NCI-H1092 (cell line): ENCODE results near the gene CELF2.

ENCODE experiments used
- DNase-seq: peaks from one replicate; lab custom pipeline; 2025; lab: John Stamatoyannopoulos, UW

Gene CELF2

DNA sequence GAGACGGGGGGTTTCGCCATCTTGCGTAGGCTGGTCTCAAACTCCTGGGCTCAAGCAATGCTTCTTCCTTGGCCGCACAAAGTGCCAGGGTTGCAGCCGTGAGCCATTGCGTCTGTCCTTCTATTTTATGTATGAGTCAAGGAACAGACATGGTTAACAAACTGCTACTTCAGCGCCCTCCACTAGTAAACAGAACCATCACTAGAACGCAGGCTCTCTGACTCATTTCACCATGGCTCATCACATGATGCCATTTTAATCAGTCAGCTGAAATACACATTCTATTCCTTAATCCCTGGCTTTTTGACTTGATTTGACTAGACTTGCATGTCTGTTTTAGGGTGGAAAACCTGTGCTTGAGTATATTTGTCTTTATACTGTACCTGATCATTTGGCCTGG is 41.3 kb downstream of the CELF2 start:
- DNase-seq, result no peak

- DNase-seq, result no peak
These were observed 46.2 kb downstream of the CELF2 start for GRCh38 chr10:11063856-11064255.

GRCh38 chr10:11064832-11065231 is 47.2 kb downstream of the CELF2 start:
- no peak for DNase-seq

DNA sequence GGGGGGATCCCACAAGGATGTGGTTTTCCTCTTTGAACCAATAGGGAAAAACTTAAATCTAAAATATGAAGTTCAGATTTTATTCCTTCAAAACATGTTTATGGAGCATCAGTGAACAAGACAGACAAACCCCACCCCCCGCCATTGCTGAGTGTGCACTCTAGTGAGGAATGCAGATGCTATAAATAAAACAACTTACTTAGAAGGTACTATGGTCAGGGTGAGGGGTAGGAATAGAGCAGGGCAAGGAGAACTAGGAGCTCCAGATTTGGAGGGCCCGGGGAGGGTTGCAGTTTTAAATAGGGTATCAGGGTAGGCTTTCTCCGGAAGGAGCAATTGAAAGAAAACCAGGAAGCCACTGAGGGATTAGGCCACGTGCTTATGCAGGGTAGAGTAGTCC is 47.9 kb downstream of the CELF2 start:
- no peak for DNase-seq

DNA sequence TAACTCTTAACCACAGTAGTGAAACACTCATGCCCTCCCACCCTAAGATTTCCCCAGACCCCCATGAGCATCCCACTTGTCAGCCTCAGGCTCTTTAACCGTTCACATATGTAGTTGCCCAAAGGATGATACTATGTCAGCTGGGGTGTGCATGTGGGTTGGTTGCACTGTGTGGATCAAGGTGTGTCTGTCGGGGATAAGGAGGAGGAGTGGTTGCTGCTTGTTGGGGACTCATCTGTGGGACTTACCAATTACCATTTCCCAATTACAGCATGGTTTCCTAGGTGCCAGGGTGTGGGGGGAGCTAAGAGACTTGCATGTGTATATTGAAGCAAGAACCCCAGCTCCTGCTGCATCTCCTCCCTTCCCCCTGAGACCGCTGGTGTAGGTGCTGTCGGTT is 48.8 kb downstream of the CELF2 start:
- no peak for DNase-seq

DNA sequence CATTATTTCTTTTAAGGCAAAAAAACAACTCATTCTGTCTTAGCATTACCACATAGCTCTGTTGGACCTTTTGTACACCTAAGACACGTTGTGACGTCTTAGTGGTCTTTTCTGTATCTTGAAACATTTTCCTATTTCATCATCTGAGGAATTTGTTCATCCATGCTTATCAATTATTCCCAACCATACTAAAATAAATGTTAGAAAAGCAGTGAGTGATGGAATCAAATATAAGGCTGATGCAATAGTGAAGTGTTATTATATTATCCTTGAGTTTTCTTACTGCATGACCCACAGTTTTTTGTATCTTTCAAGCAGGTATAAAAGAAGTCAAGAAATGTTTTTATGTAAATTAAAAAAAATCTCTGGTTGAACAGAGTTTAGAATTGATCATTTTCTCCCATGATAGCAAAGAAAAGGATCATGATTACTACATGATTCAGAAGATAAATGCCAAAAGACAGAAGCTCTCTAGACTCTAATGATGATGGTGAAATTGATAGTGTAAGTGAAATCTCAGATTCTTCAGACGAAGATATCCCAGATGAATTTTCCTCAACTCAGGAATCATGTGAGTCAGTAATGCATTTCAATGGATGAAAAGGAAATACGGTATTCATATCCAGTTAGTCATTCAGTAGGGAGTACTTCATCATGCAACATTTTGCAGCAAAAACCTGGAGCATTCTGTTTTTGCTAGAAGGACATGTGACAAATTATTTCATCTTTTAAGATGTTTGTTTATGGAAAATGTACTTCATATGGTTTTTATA is 51.4 kb downstream of the CELF2 start:
- no peak for DNase-seq

DNA sequence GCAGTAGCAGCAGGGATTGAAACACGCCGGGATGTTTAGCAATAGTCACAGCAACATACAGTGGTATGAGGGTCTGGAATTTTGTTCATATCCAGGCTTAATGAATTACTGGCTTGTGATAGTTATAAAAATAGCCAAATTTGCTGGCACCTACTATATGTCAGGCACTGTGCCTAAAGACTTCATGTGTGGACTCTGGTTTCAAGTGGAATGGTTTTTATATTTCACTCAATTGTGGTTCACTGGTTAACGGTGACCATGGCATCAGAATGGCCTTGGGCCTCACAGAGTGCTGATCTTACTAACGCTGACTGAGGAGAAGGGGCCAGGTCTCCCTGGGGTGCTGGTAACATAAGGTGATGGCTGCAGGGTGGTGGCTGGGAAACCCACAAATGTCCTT is 55.7 kb downstream of the CELF2 start:
- no peak for DNase-seq

DNA sequence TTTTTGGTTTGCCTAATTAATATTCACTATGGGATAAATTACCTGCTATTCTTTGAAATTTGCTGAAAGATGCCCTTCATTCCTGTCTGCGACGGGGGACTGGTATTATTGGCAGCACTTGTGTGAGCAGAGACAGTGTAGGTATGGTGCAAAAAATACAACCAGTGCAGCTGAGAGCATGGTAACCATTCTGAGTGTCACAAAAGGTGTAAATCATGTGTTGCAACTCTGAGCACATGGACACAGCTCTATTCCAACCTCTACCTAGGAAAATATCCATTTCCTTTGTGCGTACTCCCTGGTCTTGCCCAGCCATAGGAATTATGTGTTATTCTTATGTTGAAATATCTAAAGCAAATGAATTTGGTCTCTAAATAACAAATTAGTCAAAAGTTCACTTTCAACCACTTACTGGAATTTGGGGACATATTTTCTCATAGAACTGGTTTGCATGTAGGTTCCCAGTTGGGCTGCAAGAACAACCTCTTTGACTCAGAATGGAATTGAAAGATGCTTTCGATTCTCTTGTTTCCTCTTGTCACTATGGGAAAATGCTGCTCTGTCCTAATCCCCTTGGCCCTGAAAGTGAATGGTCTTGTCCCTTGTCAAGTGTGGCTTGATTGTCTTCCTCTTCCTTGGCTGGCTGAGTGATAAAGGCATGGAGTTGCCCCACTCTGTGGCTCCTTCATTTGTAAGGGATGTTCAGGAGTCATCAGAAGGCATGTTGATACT is 57.0 kb downstream of the CELF2 start:
- DNase-seq, result no peak

- no peak for DNase-seq
These were observed 58.5 kb downstream of the CELF2 start for GRCh38 chr10:11076221-11076620.

- no peak for DNase-seq
These were observed 62.9 kb downstream of the CELF2 start for GRCh38 chr10:11080564-11080984.

GRCh38 chr10:11081408-11081807 is 63.7 kb downstream of the CELF2 start:
- no peak for DNase-seq

- no peak for DNase-seq
These were observed 64.9 kb downstream of the CELF2 start for GRCh38 chr10:11082526-11082925.

GRCh38 chr10:11083051-11083450 is 65.4 kb downstream of the CELF2 start:
- no peak for DNase-seq

DNA sequence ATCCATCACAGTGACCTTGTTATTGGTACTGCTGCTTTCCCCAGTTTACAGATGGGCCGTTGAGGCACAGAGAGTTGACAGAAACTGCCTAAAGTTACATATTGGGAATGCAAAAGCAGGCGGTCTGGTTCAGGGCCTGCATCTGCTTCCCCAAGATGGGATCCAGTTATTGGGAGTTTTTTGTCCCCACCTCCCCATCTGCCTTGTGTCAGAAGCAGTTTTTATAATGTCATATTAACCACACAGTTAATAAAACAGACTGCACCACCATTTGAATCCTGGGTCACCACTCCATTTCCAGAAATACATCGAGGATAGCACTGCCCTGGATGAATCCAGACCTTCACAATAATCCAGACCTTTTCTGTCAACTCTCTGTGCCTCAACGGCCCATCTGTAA is 67.9 kb downstream of the CELF2 start:
- no peak for DNase-seq

DNA sequence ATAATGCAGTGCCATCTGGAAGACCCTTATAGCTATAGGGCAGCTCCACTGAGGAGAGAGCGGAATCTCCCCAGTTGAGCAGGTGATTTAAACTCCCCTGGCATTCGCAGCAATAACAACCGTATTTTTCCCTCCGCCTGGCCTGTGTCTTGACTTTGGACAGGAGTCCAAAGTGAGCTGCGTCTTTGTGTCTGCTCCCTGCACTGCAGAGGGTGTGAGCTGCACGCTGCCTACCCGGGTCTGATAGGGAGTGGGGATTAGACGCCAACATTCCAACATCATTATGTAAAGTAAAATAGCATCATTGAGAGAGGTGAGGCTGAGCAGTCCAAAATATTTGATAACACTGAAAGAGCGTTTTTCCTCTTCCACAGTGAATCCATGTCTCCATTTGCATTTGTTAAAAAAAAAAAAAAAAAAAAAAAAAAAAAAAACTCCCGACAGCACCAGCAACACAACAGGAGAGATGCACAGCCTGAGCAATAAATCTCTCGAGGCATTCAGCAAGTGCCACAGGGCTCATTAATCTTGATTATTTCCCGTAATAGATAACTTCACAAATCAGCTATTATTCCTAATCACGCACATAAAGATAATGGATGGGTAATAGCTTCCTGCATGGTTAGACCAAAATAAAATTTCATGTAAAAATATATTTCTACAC is 68.6 kb downstream of the CELF2 start:
- DNase-seq, result no peak

DNA sequence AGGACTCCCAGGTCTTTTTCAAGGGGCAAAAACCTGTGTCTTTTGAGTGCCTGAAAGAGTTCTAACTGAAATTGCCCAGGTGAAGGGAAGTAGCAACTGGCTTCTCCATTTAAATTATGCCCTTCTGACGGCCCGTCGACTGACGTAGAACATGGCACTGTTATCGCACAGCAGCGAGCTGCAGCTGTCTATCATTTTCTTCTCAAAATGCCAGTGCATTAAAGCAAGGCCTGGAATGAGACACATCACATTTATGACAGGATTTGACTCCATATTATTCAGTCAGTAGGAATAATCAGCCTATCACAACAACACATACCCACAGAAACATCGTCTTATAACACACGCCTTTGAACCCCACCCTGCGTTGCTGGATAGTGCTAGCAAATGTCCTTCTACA is 69.7 kb downstream of the CELF2 start:
- no peak for DNase-seq

- DNase-seq, result no peak
These were observed 71.0 kb downstream of the CELF2 start for GRCh38 chr10:11088709-11089108.

DNA sequence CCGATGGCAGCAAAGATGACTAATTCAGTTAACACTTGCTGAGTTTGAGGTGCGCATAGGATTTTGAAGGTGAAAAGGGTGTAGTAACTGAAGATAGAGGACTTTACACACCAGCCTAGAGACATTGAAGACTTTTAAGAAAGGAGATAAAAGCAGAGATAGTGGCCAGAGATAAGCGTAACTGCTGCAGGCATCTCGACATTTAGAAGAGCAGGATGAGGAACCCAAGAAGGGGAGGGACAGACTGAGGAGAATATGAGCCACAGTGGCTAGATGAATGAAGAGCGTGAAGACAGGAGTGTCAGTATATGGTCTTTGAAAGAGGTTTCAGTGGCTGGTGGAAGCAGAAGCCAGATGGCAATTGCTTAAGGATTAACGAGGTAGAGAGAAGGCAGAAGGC is 71.6 kb downstream of the CELF2 start:
- DNase-seq, result no peak

GRCh38 chr10:11091517-11092102 is 73.9 kb downstream of the CELF2 start:
- DNase-seq, result no peak

- DNase-seq, result no peak
These were observed 76.4 kb downstream of the CELF2 start for GRCh38 chr10:11093771-11094736.

DNA sequence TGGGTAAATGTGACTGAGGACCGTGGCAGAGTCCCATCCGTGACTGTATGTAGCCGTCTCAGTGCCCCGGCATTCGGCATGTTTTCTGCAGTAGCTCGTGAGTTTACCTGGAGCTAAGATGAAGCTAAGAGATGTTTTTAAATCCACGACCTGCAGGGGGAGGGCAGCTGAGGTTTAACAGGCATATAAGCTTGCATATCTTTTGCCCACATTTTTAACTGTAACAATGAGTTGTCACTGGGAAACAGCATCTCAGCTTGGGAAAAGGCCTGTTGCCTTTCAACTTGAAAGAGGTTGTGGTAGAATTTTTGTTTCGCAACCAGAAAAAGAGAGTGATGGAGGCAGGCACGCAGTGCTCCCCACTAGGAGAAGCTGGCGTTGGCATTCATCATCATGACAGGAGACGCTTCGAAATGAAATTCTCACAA is 77.7 kb downstream of the CELF2 start:
- DNase-seq, result no peak
